ENCODE data around the gene TPM2. TPM values are rescaled to one million over a fixed set of nuclear protein-coding genes. Genes with fewer than 3 reads are reported as not detected.
A peak's percentile ranks its signal among the peaks of the same experiment; 100 is the strongest.

Gene TPM2
- total and polyA plus RNA-seq, 10 of the 15 experiments (the other 5 are each of a cell fraction or from before 2014, with no cell fraction given): 0.11 to 9.3 (median 1.1) TPM

- H3K9me3 ChIP-seq (replicated peaks; ENCODE audit: control insufficient read depth, insufficient read depth, low read length): no peaks in the 10 kb centered on the region
- H3K27me3 ChIP-seq (replicated peaks in 1 of 2; ENCODE audit: control insufficient read depth in 2 of 2, insufficient read depth in 2 of 2, low read length in 1 of 2): no peaks in the 10 kb centered on the region
- WGBS (ENCODE audit: insufficient coverage, insufficient replicate concordance, low lambda C conversion rate, missing lambda C conversion rate): 91% methylated on average over 7 of the region's 7 CpGs
- H2AFZ ChIP-seq (ENCODE audit: control insufficient read depth, low read depth, low read length): no peak overlapping the region
- no peaks in the 10 kb centered on the region for H4K20me1 ChIP-seq (ENCODE audit: control insufficient read depth, insufficient read depth)
- no peaks in the 10 kb centered on the region for H3K36me3 ChIP-seq (ENCODE audit: control insufficient read depth in 2 of 2, insufficient read depth in 2 of 2, low read length in 1 of 2)
- no peak overlapping the region for H3K9ac ChIP-seq (ENCODE audit: control insufficient read depth, insufficient read depth, low read length)
- H3K79me2 ChIP-seq (ENCODE audit: control insufficient read depth, insufficient read depth, low read length): peaks cover 18% of the 10 kb centered on the region
- no peak overlapping the region for H3K4me3 ChIP-seq
- DNase-seq (ENCODE audit: low read depth, low spot score): no peak
- RAD21 ChIA-PET (ENCODE audit: unreplicated experiment): interaction anchor here (9.6 kb wide), 1 partner anchor 77 kb away, joined by 133 read pairs; the partner anchor contains the start of genes CREB3 and TLN1
- TF ChIP-seq SIN3A (IDR thresholded peaks at IDR 0.05; ENCODE audit: low read depth, low read length): no peak
- peak; percentile 29; the same call in 1 of the 2 replicates for TF ChIP-seq JUNB (IDR thresholded peaks at IDR 0.05)
- 0 out of 2 replicates have a peak, but pooled peaks have one; percentile 30 for TF ChIP-seq EED (IDR thresholded peaks at IDR 0.05; ENCODE audit: low read depth)
- SMC1A ChIA-PET (ENCODE audit: uncharacterized antibody, unreplicated experiment): interaction anchor here (6.5 kb wide), 1 partner anchor 78 kb away, joined by 96 read pairs; the partner anchor contains the start of genes CREB3 and TLN1
- intact Hi-C loops (cut with micrococcal nuclease; ENCODE audit: unreplicated experiment): loop anchor here (10.0 kb wide), 1 partner anchor 173 kb away; the partner anchor contains the start of genes FAM221B and TMEM8B
- no peak for FAIRE-seq
- no peak overlapping the region for H3K27ac ChIP-seq (ENCODE audit: control insufficient read depth, insufficient read depth)
- no peak overlapping the region for H3K4me2 ChIP-seq (ENCODE audit: control insufficient read depth, insufficient read depth)
- no TSS peak for BruUV-seq (replicated peaks)
- CTCF ChIA-PET: interaction anchor here (1.1 to 8.8 kb wide), 6 partner anchors 12 to 77 kb away, joined by 3 to 139 read pairs (median 58); partner anchors contain the start of genes ARHGEF39, CD72, CREB3 and TLN1
- POLR2A ChIA-PET: interaction anchor here (8.1 to 11.1 kb wide), 2 partner anchors 8 to 77 kb away, joined by 127 to 163 read pairs; partner anchors contain the start of genes ARHGEF39, CCDC107, CREB3 and RMRP
- H3K4me1 ChIP-seq (ENCODE audit: control insufficient read depth, insufficient read depth, low read length): peaks cover 30% of the 10 kb centered on the region
- in situ Hi-C loops (cut with MboI): no loop called here
- no peak for ATAC-seq
These were observed 37.5 kb downstream of the TPM2 start for GRCh38 chr9:35651956-35652828.
